IMR-90 (cell line): ENCODE results near the gene LIMS1. TPM values are rescaled to one million over a fixed set of nuclear protein-coding genes. Genes with fewer than 3 reads are reported as not detected.
A peak's percentile ranks its signal among the peaks of the same experiment; 100 is the strongest.
"Not testable (repeated sequence)": the region's sequence is repeated elsewhere in the genome, so short reads cannot be mapped to it uniquely, and the experiment has no call there.

Source experiments
- ATAC-seq: fragments of 200-7000 bp; cut with Tn5 transposase; 2 replicates; pipeline ENCODE4 v1.9.1; 2020; ENCODE audit warnings: low read depth, mild to moderate bottlenecking, moderate library complexity
- BruUV-seq: library from RNA; stranded (reverse); fragments of 400-500 nt; replicated peaks from 2 replicates; lab custom pipeline; 2021; lab: Mats Ljungman, UMichigan
- CTCF ChIA-PET: fragments of 300-600 bp; formaldehyde crosslinking; extraction: SDS; loops from one replicate; lab custom pipeline; 2021; ENCODE audit warnings: antibody characterized with exemption; lab: Yijun Ruan, JAX
- POLR2A ChIA-PET: fragments of 300-600 bp; sonication (Branson Sonifier 250); formaldehyde crosslinking; loops from one replicate; lab custom pipeline; 2022; ENCODE audit warnings: antibody characterized with exemption; ENCODE audit not compliant: unreplicated experiment; lab: Charles Lee
- DNase-seq: peaks from one replicate; pipeline ENCODE4 v3.0.0; 2013
- H2AFZ ChIP-seq: replicated peaks from 2 replicates; pipeline ENCODE3; 2013; ENCODE audit warnings: low read length, mild to moderate bottlenecking; ENCODE audit not compliant: poor library complexity
- H2AK5ac ChIP-seq: 2 replicates; pipeline ENCODE4 v1.6.1; 2013; ENCODE audit warnings: low read depth, low read length, inconsistent platforms
- H2AK9ac ChIP-seq: replicated peaks from 2 replicates; pipeline ENCODE3; 2013; ENCODE audit warnings: mild to moderate bottlenecking, low read depth, low read length, moderate library complexity; ENCODE audit not compliant: poor library complexity
- H2BK120ac ChIP-seq: 2 replicates; pipeline ENCODE4 v1.6.1; 2013; ENCODE audit warnings: low read depth, low read length, inconsistent platforms
- H2BK15ac ChIP-seq: 3 replicates; pipeline ENCODE4 v1.6.1; 2013; ENCODE audit warnings: low read depth, low read length, inconsistent platforms
- H2BK20ac ChIP-seq: 2 replicates; pipeline ENCODE4 v1.6.1; 2013; ENCODE audit warnings: low read depth, mild to moderate bottlenecking, inconsistent platforms, low read length, moderate library complexity
- H2BK5ac ChIP-seq: 2 replicates; pipeline ENCODE4 v1.6.1; 2013; ENCODE audit warnings: mild to moderate bottlenecking, low read depth, low read length, inconsistent platforms; ENCODE audit not compliant: poor library complexity, severe bottlenecking
- H3K14ac ChIP-seq: replicated peaks from 2 replicates; pipeline ENCODE4 v1.6.1; 2013; ENCODE audit warnings: low read depth, low read length, inconsistent platforms
- H3K18ac ChIP-seq: 2 replicates; pipeline ENCODE4 v1.6.1; 2013; ENCODE audit warnings: low read depth, low read length, control low read depth
- H3K23ac ChIP-seq: 2 replicates; pipeline ENCODE4 v1.6.1; 2013; ENCODE audit warnings: low read depth, low read length, inconsistent platforms
- H3K27ac ChIP-seq: 2 replicates; pipeline ENCODE4 v1.5.1; 2013; ENCODE audit warnings: mild to moderate bottlenecking, control low read depth, low read length; ENCODE audit not compliant: insufficient read depth
- H3K27me3 ChIP-seq: 2 replicates; pipeline ENCODE4 v1.6.1; 2013; ENCODE audit warnings: low read length; ENCODE audit not compliant: control insufficient read depth, insufficient read depth
- H3K36me3 ChIP-seq: 2 replicates; pipeline ENCODE4 v1.6.1; 2013; ENCODE audit warnings: low read length, mixed read lengths; ENCODE audit not compliant: control insufficient read depth, insufficient read depth
- H3K4ac ChIP-seq: 2 replicates; pipeline ENCODE4 v1.6.1; 2013; ENCODE audit warnings: low read depth, low read length, inconsistent platforms
- H3K4me1 ChIP-seq: 2 replicates; pipeline ENCODE4 v1.6.1; 2013; ENCODE audit warnings: low read length, mixed read lengths; ENCODE audit not compliant: control insufficient read depth, insufficient read depth
- H3K4me2 ChIP-seq: 2 replicates; pipeline ENCODE4 v1.6.1; 2013; ENCODE audit warnings: low read depth, mild to moderate bottlenecking, control low read depth, low read length, moderate library complexity
- H3K4me3 ChIP-seq: 2 replicates; pipeline ENCODE4 v1.5.1; 2013; ENCODE audit warnings: low read depth, mild to moderate bottlenecking, control low read depth, low read length, moderate library complexity; ENCODE audit not compliant: insufficient read depth
- H3K56ac ChIP-seq: 2 replicates; pipeline ENCODE4 v1.6.1; 2013; ENCODE audit warnings: low read length, inconsistent platforms; ENCODE audit not compliant: insufficient read depth; ENCODE audit errors: extremely low read depth
- H3K79me1 ChIP-seq, 2 experiments: 2 replicates each; pipeline ENCODE4 v1.6.1; 2013; ENCODE audit warnings: low read length in 2 of 2, inconsistent platforms in 1 of 2, low read depth in 1 of 2
- H3K9ac ChIP-seq: 2 replicates; pipeline ENCODE4 v1.6.1; 2013; ENCODE audit warnings: low read depth, low read length, control low read depth
- H3K9me1 ChIP-seq: 2 replicates; pipeline ENCODE4 v1.6.1; 2013; ENCODE audit warnings: low read length, inconsistent platforms; ENCODE audit not compliant: insufficient read depth
- H3K9me3 ChIP-seq: 2 replicates; pipeline ENCODE4 v1.6.1; 2013; ENCODE audit warnings: low read length; ENCODE audit not compliant: control insufficient read depth, insufficient read depth
- H4K20me1 ChIP-seq: 2 replicates; pipeline ENCODE4 v1.6.1; 2013; ENCODE audit warnings: low read length, inconsistent platforms; ENCODE audit not compliant: insufficient read depth
- H4K5ac ChIP-seq: 2 replicates; pipeline ENCODE4 v1.6.1; 2013; ENCODE audit warnings: mild to moderate bottlenecking, low read depth, low read length, control low read depth
- H4K8ac ChIP-seq, 2 experiments: 2 replicates each; pipeline ENCODE4 v1.6.1; 2013; ENCODE audit warnings: low read depth in 2 of 2, low read length in 2 of 2, control low read depth in 1 of 2, inconsistent platforms in 1 of 2
- H4K91ac ChIP-seq: 2 replicates; pipeline ENCODE4 v1.6.1; 2013; ENCODE audit warnings: low read depth, low read length, inconsistent platforms; ENCODE audit not compliant: insufficient read depth
- WGBS, 2 experiments: methylation state at CpG; one replicate each; pipeline versions ENCODE4 v1.1.5 to v1.1.7; 2013; ENCODE audit warnings: missing lambda C conversion rate in 2 of 2; ENCODE audit not compliant: insufficient read length in 1 of 2; ENCODE audit errors: extremely low coverage in 2 of 2; 5-methylcytosine and 5-hydroxymethylcytosine counted together
- dilution Hi-C: fragments of 300-500 bp; cut with HindIII; formaldehyde crosslinking; loops from one replicate; pipeline ENCODE4 v1.14.3; 2018; ENCODE audit warnings: low sequenced_read_pairs; ENCODE audit not compliant: unreplicated experiment
- in situ Hi-C: fragments of 300-500 bp; cut with MboI; formaldehyde crosslinking; loops from 3 replicates; pipeline ENCODE4 v1.14.3; 2019; ENCODE audit warnings: low sequenced_read_pairs, inconsistent platforms, mixed read lengths
- intact Hi-C: fragments of 100-400 bp; cut with micrococcal nuclease; formaldehyde crosslinking; loops from 2 replicates; pipeline ENCODE4 v1.10.0; 2022
- polyA plus RNA-seq, 3 experiments: library from polyadenylated mRNA; depleted of rRNA; stranded (reverse); fragments of >200 nt; gene quantifications; 2 replicates each; pipeline ENCODE4 v1.2.3, GENCODE V29; 2012; ENCODE audit warnings: low replicate concordance in 1 of 3
- total RNA-seq: library from RNA; depleted of rRNA; stranded (reverse); fragments of >200 nt; gene quantifications from 2 replicates; pipeline ENCODE4 v1.2.3, GENCODE V29; 2012
- TF ChIP-seq, protein P1 (sequence below): fragments of 150-350 bp; IDR thresholded peaks from 2 replicates; pipeline ENCODE4 v1.6.1; 2016; ENCODE audit warnings: low read depth, mild to moderate bottlenecking, low read length, moderate library complexity, borderline replicate concordance

Gene LIMS1
- total and polyA plus RNA-seq, 2 of the 4 experiments (the other 2 are of a cell fraction), result 59.1 to 131 TPM

DNA sequence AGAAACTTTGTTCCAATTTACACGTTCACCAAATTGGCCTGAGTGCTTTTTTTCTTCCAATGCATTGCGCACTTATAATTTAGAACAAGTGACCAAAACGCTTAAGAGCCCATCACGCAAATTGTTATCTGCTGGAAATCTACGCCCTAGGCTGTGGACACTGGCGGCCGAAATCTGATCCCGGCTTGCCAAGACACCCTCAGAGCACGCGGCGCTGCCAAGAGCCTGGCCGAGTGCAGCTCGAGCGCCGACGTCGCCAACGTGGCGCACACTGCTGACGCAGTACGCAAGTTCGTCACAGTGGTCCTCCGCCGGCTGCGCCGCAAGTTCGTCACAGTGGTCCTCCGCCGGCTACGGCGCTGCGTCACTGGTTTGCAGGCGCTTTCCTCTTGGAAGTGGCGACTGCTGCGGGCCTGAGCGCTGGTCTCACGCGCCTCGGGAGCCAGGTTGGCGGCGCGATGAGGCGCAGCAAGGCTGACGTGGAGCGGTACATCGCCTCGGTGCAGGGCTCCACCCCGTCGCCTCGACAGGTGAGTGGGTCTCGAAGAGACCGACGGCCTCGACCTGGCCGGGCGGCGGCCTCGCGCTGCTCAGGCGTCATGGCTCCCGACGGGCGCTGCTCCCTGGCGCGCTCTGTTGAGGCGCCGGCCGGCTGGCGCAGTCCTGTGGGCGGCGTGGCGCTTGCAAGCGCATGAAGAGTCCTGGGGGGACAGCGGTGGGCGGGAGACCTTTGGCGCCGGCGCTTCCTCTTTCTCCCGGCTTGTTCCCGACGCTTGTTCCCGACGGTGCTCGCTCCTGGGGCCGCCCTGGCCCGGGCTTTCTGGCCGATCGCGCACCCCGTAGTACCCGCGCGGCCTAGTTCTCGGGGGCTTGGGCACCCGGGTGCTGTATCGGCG lies 185.1 kb downstream of the LIMS1 start, which contains the start of gene RANBP2 (continued):
- TF ChIP-seq, protein P1, sequence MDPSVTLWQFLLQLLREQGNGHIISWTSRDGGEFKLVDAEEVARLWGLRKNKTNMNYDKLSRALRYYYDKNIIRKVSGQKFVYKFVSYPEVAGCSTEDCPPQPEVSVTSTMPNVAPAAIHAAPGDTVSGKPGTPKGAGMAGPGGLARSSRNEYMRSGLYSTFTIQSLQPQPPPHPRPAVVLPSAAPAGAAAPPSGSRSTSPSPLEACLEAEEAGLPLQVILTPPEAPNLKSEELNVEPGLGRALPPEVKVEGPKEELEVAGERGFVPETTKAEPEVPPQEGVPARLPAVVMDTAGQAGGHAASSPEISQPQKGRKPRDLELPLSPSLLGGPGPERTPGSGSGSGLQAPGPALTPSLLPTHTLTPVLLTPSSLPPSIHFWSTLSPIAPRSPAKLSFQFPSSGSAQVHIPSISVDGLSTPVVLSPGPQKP, result no peak

DNA sequence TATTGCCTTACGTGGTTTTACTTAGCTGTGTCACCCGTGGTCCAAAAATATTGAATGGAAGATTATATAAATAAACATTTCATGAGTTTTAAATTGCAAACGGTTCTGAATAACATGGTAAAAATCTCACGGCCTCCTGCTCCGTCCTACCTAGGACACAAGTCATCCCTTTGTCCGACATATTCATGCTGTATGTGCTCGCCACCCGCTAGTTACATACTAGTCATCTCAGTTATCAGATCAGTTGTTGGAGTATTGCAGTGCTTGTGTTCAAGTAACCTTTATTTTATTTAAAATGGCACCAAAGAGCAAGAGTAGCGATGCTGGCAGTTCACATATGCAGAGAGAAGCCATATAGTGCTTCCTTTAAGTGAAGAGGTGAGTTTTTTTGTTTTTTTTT lies 191.8 kb downstream of the LIMS1 start:
- H2BK120ac ChIP-seq, H2AFZ ChIP-seq, CTCF ChIA-PET, H3K36me3 ChIP-seq, H3K4me3 ChIP-seq, H3K14ac ChIP-seq, H3K27me3 ChIP-seq, H3K4me1 ChIP-seq, BruUV-seq, in situ Hi-C loops, dilution Hi-C loops, H3K4ac ChIP-seq, H4K5ac ChIP-seq, H2AK9ac ChIP-seq, intact Hi-C loops, H3K18ac ChIP-seq, H2BK5ac ChIP-seq, H3K9me1 ChIP-seq, H3K79me1 ChIP-seq, H3K9ac ChIP-seq, POLR2A ChIA-PET, H3K4me2 ChIP-seq, H3K23ac ChIP-seq, H3K56ac ChIP-seq, ATAC-seq, H4K91ac ChIP-seq, H2BK15ac ChIP-seq, H3K9me3 ChIP-seq, H2BK20ac ChIP-seq, H3K27ac ChIP-seq, H2AK5ac ChIP-seq, H4K8ac ChIP-seq: not testable (repeated sequence)
- DNase-seq, result peak; percentile 23
- WGBS, 2 experiments, result no CpG with 5 or more reads among the region's 9 CpGs
- H4K20me1 ChIP-seq, result peaks cover 46% of the 10 kb centered on the region

- intact Hi-C loops, H2BK20ac ChIP-seq, H3K36me3 ChIP-seq, in situ Hi-C loops, H3K4me1 ChIP-seq, H4K91ac ChIP-seq, POLR2A ChIA-PET, H3K9ac ChIP-seq, H3K14ac ChIP-seq, H3K9me3 ChIP-seq, H3K4me3 ChIP-seq, H3K9me1 ChIP-seq, BruUV-seq, CTCF ChIA-PET, ATAC-seq, DNase-seq, H2AK9ac ChIP-seq, H3K4me2 ChIP-seq, H3K23ac ChIP-seq, H2AFZ ChIP-seq, H3K56ac ChIP-seq, H3K27me3 ChIP-seq, dilution Hi-C loops, H4K5ac ChIP-seq, H4K20me1 ChIP-seq: not testable (repeated sequence)
- Histone ChIP-seq H2BK15ac (peak overlapping the region; percentile 88; the same call in 2 of the 3 replicates), H2AK5ac (peak overlapping the region; percentile 90; the same call in 1 of the 2 replicates), H2BK120ac (0 out of 2 replicates have a peak overlapping the region, but pooled peaks have one; percentile 13), H4K8ac (peak overlapping the region in 1 of 2 experiments; percentile 49; a peak in 1 of 4 replicates), H3K18ac (peak overlapping the region; percentile 70; the same call in 1 of the 2 replicates), H3K4ac (peak overlapping the region; percentile 48; the same call in 1 of the 2 replicates), H3K27ac (peak overlapping the region; percentile 59; the same call in 1 of the 2 replicates), H3K79me1 (peaks cover 4 to 18% of the 10 kb centered on the region in 2 experiments; a peak in 2 of 4 replicates), H2BK5ac (peak overlapping the region; percentile 36)
- WGBS, 2 experiments, result 100% methylated on average over 1 of the region's 6 CpGs; no CpG with 5 or more reads in 1 of the 2 experiments
Observed at GRCh38 chr2:108734656-108735055, 200.4 kb downstream of the LIMS1 start.
